Liver (tissue), 9 donors: ENCODE measurements around the gene NFYB. TPM values are rescaled to one million over a fixed set of nuclear protein-coding genes. Genes with fewer than 3 reads are reported as not detected.

Experiments
- DNase-seq: peaks from one replicate; pipeline ENCODE4 v3.0.0-alpha.2; 2017; ENCODE audit warnings: low spot score
- H3K27ac ChIP-seq, 2 donors: one replicate each; pipeline ENCODE4 v1.7.0; 2013; ENCODE audit warnings: inconsistent platforms in 2 of 2, low read length in 2 of 2, control low read depth in 1 of 2, low read depth in 1 of 2, mild to moderate bottlenecking in 1 of 2
- H3K27me3 ChIP-seq, 4 donors: one replicate each; pipeline versions ENCODE4 v1.6.1 to v1.7.0; 2013; ENCODE audit warnings: low read length in 3 of 4, inconsistent platforms in 1 of 4, mild to moderate bottlenecking in 1 of 4, moderate library complexity in 1 of 4; ENCODE audit not compliant: control insufficient read depth in 4 of 4, insufficient read depth in 4 of 4
- H3K36me3 ChIP-seq, 4 donors: one replicate each; pipeline versions ENCODE4 v1.6.1 to v1.7.0; 2013; ENCODE audit warnings: low read length in 3 of 4, mild to moderate bottlenecking in 3 of 4, low read depth in 1 of 4, moderate library complexity in 1 of 4; ENCODE audit not compliant: control insufficient read depth in 4 of 4, insufficient read depth in 3 of 4
- H3K4me1 ChIP-seq, 4 donors: one replicate each; pipeline versions ENCODE4 v1.6.1 to v1.7.0; 2013; ENCODE audit warnings: low read length in 3 of 4, mild to moderate bottlenecking in 3 of 4, moderate library complexity in 1 of 4; ENCODE audit not compliant: control insufficient read depth in 4 of 4, insufficient read depth in 4 of 4
- H3K4me3 ChIP-seq, 3 donors: one replicate each; pipeline versions ENCODE4 v1.6.1 to v1.7.0; 2013; ENCODE audit warnings: low read length in 3 of 3, control low read depth in 1 of 3, low read depth in 1 of 3, mild to moderate bottlenecking in 1 of 3
- H3K9ac ChIP-seq, 2 donors: one replicate each; pipeline ENCODE4 v1.7.0; 2013; ENCODE audit warnings: low read length in 2 of 2, mild to moderate bottlenecking in 2 of 2, moderate library complexity in 2 of 2, control low read depth in 1 of 2, low read depth in 1 of 2
- H3K9me3 ChIP-seq, 4 donors: one replicate each; pipeline versions ENCODE4 v1.6.1 to v1.7.0; 2013; ENCODE audit warnings: low read length in 3 of 4; ENCODE audit not compliant: control insufficient read depth in 4 of 4
- CTCF ChIP-seq: fragments of 150-350 bp; IDR thresholded peaks from 2 replicates; pipeline ENCODE4 v1.5.1; 2017; ENCODE audit warnings: improper control_type of control experiment, low read depth, low read length; ENCODE audit not compliant: missing input control
- FOXA2 ChIP-seq: IDR thresholded peaks from 2 replicates; pipeline ENCODE4 v1.6.1; 2016; ENCODE audit warnings: antibody characterized with exemption
- GABPA ChIP-seq, 2 donors: IDR thresholded peaks in 1 of 2; conservative IDR thresholded peaks in 1 of 2; 2 replicates each; pipeline ENCODE4 v1.6.1; 2016; ENCODE audit warnings: antibody characterized with exemption in 2 of 2, mild to moderate bottlenecking in 1 of 2, moderate library complexity in 1 of 2
- HNF4G ChIP-seq: IDR thresholded peaks from 2 replicates; pipeline ENCODE4 v1.6.1; 2016; ENCODE audit warnings: antibody characterized with exemption
- JUND ChIP-seq, 2 donors: IDR thresholded peaks; 2 replicates each; pipeline ENCODE4 v1.6.1; 2016; ENCODE audit warnings: antibody characterized with exemption in 2 of 2
- NR2F2 ChIP-seq: IDR thresholded peaks from 2 replicates; pipeline ENCODE4 v1.6.1; 2016; ENCODE audit warnings: antibody characterized with exemption
- REST ChIP-seq: IDR thresholded peaks from 2 replicates; pipeline ENCODE4 v1.6.1; 2016; ENCODE audit warnings: antibody characterized with exemption, mild to moderate bottlenecking
- RXRA ChIP-seq, 2 donors: IDR thresholded peaks; 2 replicates each; pipeline ENCODE4 v1.6.1; 2017 to 2018; ENCODE audit warnings: antibody characterized with exemption in 2 of 2, mild to moderate bottlenecking in 1 of 2
- TAF1 ChIP-seq: conservative IDR thresholded peaks from 2 replicates; pipeline ENCODE4 v1.6.1; 2016; ENCODE audit warnings: antibody characterized with exemption, mild to moderate bottlenecking
- WGBS: extraction: QIAGEN DNeasy Blood & Tissue Kit; methylation state at CpG from one replicate; pipeline ENCODE4 v1.1.7; 2013; 5-methylcytosine and 5-hydroxymethylcytosine counted together
- polyA plus RNA-seq, 2 donors: library from polyadenylated mRNA; stranded (reverse) in 1 of 2; unstranded in 1 of 2; fragments of 200-250 nt in 1 of 2; fragments of >200 nt in 1 of 2; fragmentation: Nextera tagmentation in 1 of 2; extraction: Ambion mirVana in 1 of 2; gene quantifications; one replicate each; pipeline versions ENCODE4 v1.2.1 to v1.2.3, GENCODE V29; 2013 to 2015
- total RNA-seq, 2 donors: library from RNA; depleted of rRNA; stranded (reverse); fragments of >200 nt; gene quantifications; one replicate each; pipeline ENCODE4 v1.2.3, GENCODE V29; 2014
- donor health status: healthy.
- donor health status: healthy.
- donor health status: healthy.
- donor health status: healthy.
- donor health status: healthy.

NFYB gene
- total and polyA plus RNA-seq, 4 donors: 7.6 to 14.6 (median 11.5) TPM

DNA sequence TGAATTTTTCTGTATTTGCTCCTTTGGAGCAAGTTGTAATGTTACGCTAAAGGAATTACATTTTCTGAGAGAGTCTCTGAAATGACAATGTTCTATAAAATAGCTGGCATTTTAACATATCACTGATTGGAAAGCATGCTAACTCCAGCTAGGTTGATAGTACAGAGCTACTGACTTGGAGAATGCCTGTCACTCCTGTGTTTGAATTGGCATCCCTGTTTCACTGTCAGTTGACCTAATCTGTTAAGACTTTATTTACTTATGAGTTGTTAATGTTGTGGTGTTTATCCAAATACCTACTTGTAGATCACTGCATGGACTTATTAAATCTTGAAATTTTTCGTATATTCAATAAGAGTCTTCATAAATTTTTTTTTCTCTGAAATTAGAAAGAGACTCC, 40.1 kb downstream of the NFYB start:
- Histone ChIP-seq H3K27me3 (no peaks in the 10 kb centered on the region), H3K36me3 (peaks cover 0 to 41% (median 30%) of the 10 kb centered on the region in 4 donors), H3K9me3 (no peaks in the 10 kb centered on the region), H3K4me1 (peaks cover 0 to 5% (median 2%) of the 10 kb centered on the region in 4 donors), H3K27ac (no peak overlapping the region), H3K4me3 (no peak overlapping the region), H3K9ac (no peak overlapping the region)
- TF ChIP-seq GABPA (IDR thresholded peaks at IDR 0.05 in 1 of 2, conservative IDR thresholded peaks at IDR 0.05 in 1 of 2) (no peak), FOXA2 (peak; percentile 27)
- no peak for DNase-seq
- WGBS: 49% methylated on average over 2 of the region's 2 CpGs

GRCh38 chr12:104095289-104095688, 42.7 kb downstream of the NFYB start:
- H3K4me1 ChIP-seq: peaks cover 0 to 5% (median 2%) of the 10 kb centered on the region in 4 donors
- 84% methylated on average over 1 of the region's 1 CpG for WGBS
- no peak for TF ChIP-seq HNF4G
- no peak for TF ChIP-seq REST
- TF ChIP-seq CTCF: no peak

GRCh38 chr12:104094284-104094683, 43.7 kb downstream of the NFYB start:
- 96% methylated on average over 3 of the region's 3 CpGs for WGBS
- H3K4me3 ChIP-seq: no peak overlapping the region
- no peak for DNase-seq
- TF ChIP-seq JUND (IDR thresholded peaks at IDR 0.05): no peak
- no peak for TF ChIP-seq FOXA2
- TF ChIP-seq TAF1: no peak
- TF ChIP-seq NR2F2: no peak
- no peak for TF ChIP-seq RXRA (IDR thresholded peaks at IDR 0.05)
- H3K27me3 ChIP-seq: no peaks in the 10 kb centered on the region
- peaks cover 0 to 5% (median 2%) of the 10 kb centered on the region in 4 donors for H3K4me1 ChIP-seq
- H3K9ac ChIP-seq: no peak overlapping the region
- H3K27ac ChIP-seq: no peak overlapping the region
- H3K9me3 ChIP-seq: no peaks in the 10 kb centered on the region
- peaks cover 4 to 37% (median 33%) of the 10 kb centered on the region in 4 donors for H3K36me3 ChIP-seq

More at GRCh38 chr12:104095289-104095688, 42.7 kb downstream of the NFYB start:
- DNase-seq: no peak
- no peak overlapping the region for H3K27ac ChIP-seq
- H3K9me3 ChIP-seq: no peaks in the 10 kb centered on the region
- no peaks in the 10 kb centered on the region for H3K27me3 ChIP-seq
- no peak overlapping the region for H3K9ac ChIP-seq
- no peak overlapping the region for H3K4me3 ChIP-seq
- H3K36me3 ChIP-seq: peaks cover 4 to 38% (median 31%) of the 10 kb centered on the region in 4 donors
